IPS-15b (cell line): ENCODE results near the gene YPEL2.
"Not testable (repeated sequence)": the region's sequence is repeated elsewhere in the genome, so short reads cannot be mapped to it uniquely, and the experiment has no call there.

ENCODE experiments used
- H3K27me3 ChIP-seq: one replicate; pipeline ENCODE4 v1.6.1; 2013; ENCODE audit warnings: low read length; ENCODE audit not compliant: control insufficient read depth, insufficient read depth
- H3K36me3 ChIP-seq: one replicate; pipeline ENCODE4 v1.6.1; 2013; ENCODE audit warnings: low read length; ENCODE audit not compliant: control insufficient read depth, insufficient read depth
- H3K4me1 ChIP-seq: one replicate; pipeline ENCODE4 v1.6.1; 2013; ENCODE audit warnings: mild to moderate bottlenecking, low read length; ENCODE audit not compliant: control insufficient read depth, insufficient read depth
- H3K4me3 ChIP-seq: one replicate; pipeline ENCODE4 v1.5.1; 2013; ENCODE audit warnings: low read depth, low read length
- H3K9ac ChIP-seq: one replicate; pipeline ENCODE4 v1.6.1; 2013; ENCODE audit warnings: low read depth, mild to moderate bottlenecking, low read length
- H3K9me3 ChIP-seq: one replicate; pipeline ENCODE4 v1.6.1; 2013; ENCODE audit warnings: mild to moderate bottlenecking, low read length; ENCODE audit not compliant: control insufficient read depth, insufficient read depth

Gene YPEL2

GRCh38 chr17:59331129-59331928 lies at the start of gene YPEL2:
TSS of gene YPEL2 (plus strand) at chr17:59331655. CDS start at chr17:59353410, 21,755 bp downstream.
- Histone ChIP-seq H3K4me3 (peak within 1 kb of the TSS; percentile 63), H3K27me3 (peaks cover 20% of the 10 kb centered on the region), H3K9me3 (no peaks in the 10 kb centered on the region), H3K36me3 (no peaks in the 10 kb centered on the region), H3K9ac (peak within 1 kb of the TSS; percentile 28), H3K4me1 (peaks cover 15% of the 10 kb centered on the region)

DNA sequence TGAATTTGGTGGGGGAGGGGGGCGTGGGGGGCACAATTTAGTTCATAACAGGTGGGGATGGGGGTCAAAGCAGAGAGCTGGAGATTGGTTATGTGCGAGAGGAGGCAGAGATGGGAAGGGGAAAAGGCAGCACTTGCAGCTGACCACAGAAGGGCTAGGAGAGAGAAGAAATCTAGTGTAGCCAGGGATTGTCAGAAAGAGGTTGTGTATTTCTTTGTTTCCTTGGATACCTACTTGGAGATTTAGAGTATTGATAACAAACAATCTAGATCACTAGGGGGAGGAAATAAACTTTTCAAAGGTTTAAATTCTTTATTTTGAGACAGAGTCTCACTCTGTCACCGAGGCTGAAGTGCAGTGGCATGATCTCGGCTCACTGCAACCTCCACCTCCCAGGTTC lies 47.1 kb upstream of the YPEL2 start:
- Histone ChIP-seq H3K4me1 (no peaks in the 10 kb centered on the region), H3K4me3 (no peak overlapping the region), H3K36me3 (no peaks in the 10 kb centered on the region), H3K9ac (no peak overlapping the region), H3K27me3 (no peaks in the 10 kb centered on the region), H3K9me3 (no peaks in the 10 kb centered on the region)

GRCh38 chr17:59287452-59287851 lies 44.0 kb upstream of the YPEL2 start:
- Histone ChIP-seq H3K9me3 (no peaks in the 10 kb centered on the region), H3K36me3 (no peaks in the 10 kb centered on the region), H3K9ac (no peak overlapping the region), H3K4me1 (peaks cover 3% of the 10 kb centered on the region), H3K4me3 (no peak overlapping the region), H3K27me3 (peaks cover 10% of the 10 kb centered on the region)

DNA sequence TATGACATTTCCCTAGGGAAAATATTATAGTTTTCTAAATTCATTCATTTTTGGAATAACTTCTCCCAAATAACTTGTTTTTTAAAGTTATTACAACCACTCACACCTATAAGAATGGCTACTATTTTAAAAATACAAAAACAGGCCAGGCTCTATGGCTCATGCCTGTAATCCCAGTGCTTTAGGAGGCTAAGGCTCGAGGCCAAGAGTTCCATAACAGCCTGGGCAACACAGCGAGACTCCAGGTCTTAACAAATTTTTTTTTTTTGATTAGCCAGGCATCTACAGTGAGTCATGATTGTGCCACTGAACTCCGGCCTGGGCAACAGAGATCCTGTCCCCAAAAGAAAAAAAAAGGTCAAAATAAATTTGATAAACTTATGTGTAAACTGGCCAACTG lies 43.6 kb upstream of the YPEL2 start:
- H3K27me3 ChIP-seq: peaks cover 10% of the 10 kb centered on the region

GRCh38 chr17:59289981-59290301 lies 41.5 kb upstream of the YPEL2 start:
- H3K9ac ChIP-seq: no peak overlapping the region
- H3K36me3 ChIP-seq: no peaks in the 10 kb centered on the region
- peaks cover 3% of the 10 kb centered on the region for H3K4me1 ChIP-seq
- H3K9me3 ChIP-seq: no peaks in the 10 kb centered on the region
- H3K4me3 ChIP-seq: peak overlapping the region; percentile 27
- peaks cover 10% of the 10 kb centered on the region for H3K27me3 ChIP-seq

More for the DNA sequence above, 43.6 kb upstream of the YPEL2 start:
- no peaks in the 10 kb centered on the region for H3K36me3 ChIP-seq
- no peak overlapping the region for H3K4me3 ChIP-seq
- no peaks in the 10 kb centered on the region for H3K9me3 ChIP-seq
- peaks cover 3% of the 10 kb centered on the region for H3K4me1 ChIP-seq
- no peak overlapping the region for H3K9ac ChIP-seq

DNA sequence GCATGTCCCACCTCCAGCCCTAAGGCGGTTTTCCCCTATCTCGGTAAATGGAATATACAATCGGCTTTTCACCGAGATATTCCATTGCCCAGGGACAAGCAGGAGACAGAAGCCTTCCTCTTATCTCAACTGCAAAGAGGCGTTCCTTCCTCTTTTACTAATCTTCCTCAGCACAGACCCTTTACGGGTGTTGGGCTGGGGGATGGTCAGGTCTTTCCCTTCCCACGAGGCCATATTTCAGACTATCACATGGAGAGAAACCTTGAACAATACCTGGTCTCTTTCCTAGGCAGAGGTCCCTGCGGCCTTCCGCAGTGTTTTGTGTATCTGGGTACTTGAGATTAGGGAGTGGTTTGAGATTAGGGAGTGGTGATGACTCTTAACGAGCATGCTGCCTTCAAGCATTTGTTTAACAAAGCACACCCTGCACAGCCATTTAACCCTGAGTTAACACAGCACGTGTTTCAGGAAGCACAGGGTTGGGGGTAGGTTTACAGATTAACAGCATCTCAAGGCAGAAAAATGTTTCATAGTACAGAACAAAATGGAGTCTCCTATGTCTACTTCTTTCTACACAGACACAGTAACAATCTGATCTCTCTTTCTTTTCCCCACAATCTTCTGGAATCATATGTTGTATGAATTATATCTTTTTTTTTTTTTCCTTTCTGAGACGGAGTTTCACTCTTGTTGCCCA lies 41.0 kb upstream of the YPEL2 start:
- Histone ChIP-seq H3K27me3 (peaks cover 10% of the 10 kb centered on the region), H3K4me3 (peak overlapping the region; percentile 27)
- H3K9ac ChIP-seq, H3K36me3 ChIP-seq, H3K9me3 ChIP-seq, H3K4me1 ChIP-seq: not testable (repeated sequence)

DNA sequence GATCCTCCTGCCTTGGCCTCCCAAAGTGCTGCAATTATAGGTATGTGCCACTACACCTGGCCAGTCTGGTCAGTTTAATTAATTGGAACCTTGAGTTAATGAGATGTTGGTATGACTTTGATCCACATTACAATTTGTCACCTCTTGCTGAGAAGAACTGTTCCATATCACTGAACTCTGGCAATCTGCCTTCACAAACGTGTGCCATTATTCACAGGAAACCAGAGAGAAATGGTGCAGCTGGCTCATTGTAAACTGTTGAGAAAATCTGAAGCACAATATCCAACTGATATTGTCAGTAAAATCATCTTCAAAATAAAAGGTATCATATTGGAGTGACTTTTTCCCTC lies 39.3 kb upstream of the YPEL2 start:
- Histone ChIP-seq H3K27me3 (peaks cover 10% of the 10 kb centered on the region), H3K4me1 (peaks cover 3% of the 10 kb centered on the region), H3K9me3 (no peaks in the 10 kb centered on the region), H3K36me3 (no peaks in the 10 kb centered on the region), H3K9ac (no peak overlapping the region), H3K4me3 (no peak overlapping the region)

- Histone ChIP-seq H3K27me3 (peaks cover 10% of the 10 kb centered on the region), H3K4me3 (no peak overlapping the region), H3K4me1 (no peaks in the 10 kb centered on the region), H3K9me3 (no peaks in the 10 kb centered on the region), H3K9ac (no peak overlapping the region), H3K36me3 (no peaks in the 10 kb centered on the region)
Measured at GRCh38 chr17:59296190-59296589, 35.3 kb upstream of the YPEL2 start.

DNA sequence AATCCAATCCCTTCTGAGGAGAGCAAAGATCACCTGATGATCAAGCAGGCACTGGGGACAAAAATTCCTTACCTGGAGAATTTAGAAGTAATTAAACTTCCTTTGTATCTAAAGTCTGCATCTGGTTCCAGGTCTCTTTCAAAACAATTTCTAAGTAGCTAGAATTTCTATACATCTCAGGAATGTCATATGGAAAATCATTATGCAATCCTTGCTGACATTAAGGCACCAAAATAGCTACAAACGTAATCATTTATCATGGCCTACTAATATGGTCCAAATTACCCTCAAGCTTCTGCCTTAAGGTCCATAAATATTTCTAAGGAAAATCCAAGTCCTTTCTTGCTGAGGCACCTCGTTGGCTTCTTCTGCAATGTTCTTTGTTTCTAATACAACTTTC lies 32.9 kb upstream of the YPEL2 start:
- H3K9ac ChIP-seq: no peak overlapping the region
- H3K9me3 ChIP-seq: no peaks in the 10 kb centered on the region
- H3K4me3 ChIP-seq: no peak overlapping the region
- H3K4me1 ChIP-seq: no peaks in the 10 kb centered on the region
- H3K27me3 ChIP-seq: no peaks in the 10 kb centered on the region
- H3K36me3 ChIP-seq: no peaks in the 10 kb centered on the region

GRCh38 chr17:59299400-59300092 lies 31.9 kb upstream of the YPEL2 start:
- no peaks in the 10 kb centered on the region for H3K36me3 ChIP-seq
- H3K4me3 ChIP-seq: no peak overlapping the region
- H3K9me3 ChIP-seq: no peaks in the 10 kb centered on the region
- H3K9ac ChIP-seq: no peak overlapping the region
- H3K27me3 ChIP-seq: no peaks in the 10 kb centered on the region
- no peaks in the 10 kb centered on the region for H3K4me1 ChIP-seq

DNA sequence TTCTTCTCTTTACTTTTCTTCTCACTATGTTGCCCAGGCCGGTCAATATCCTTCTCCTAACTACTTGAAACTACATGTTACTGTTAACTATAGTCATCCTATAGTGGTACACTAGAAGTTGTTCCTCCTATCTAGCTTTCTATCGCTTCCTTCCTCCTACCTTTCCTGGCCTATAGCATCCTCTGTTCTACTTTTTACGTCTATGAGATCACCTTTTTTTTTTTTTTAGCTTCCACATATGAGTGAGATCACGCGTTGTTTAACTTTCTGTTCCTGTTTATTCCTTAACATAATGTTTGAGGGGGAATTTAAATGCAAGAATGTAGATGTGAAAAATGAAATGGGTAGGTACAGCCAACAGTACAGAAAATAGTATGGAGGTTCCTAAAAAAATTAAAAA lies 30.5 kb upstream of the YPEL2 start:
- Histone ChIP-seq H3K36me3 (no peaks in the 10 kb centered on the region), H3K9ac (no peak overlapping the region), H3K27me3 (no peaks in the 10 kb centered on the region), H3K4me3 (no peak overlapping the region), H3K4me1 (no peaks in the 10 kb centered on the region), H3K9me3 (no peaks in the 10 kb centered on the region)

DNA sequence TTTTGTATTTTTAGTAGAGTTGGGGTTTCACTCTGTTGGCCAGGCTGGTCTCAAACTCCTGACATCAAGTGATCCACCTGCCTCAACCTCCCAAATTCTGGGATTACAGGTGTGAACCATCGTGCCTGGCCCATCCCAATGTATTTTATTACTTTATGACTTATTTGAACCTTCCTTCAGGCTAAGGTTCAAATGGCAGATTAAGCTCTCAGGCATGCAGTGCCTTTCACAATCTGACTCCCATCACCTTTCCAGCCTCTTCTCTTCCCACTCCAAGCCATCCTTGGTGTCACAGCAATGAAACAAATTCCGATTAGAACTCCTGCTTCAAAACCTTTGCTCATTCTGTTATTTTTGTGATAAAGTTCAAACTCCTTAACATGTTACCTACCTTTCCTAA lies 26.6 kb upstream of the YPEL2 start:
- Histone ChIP-seq H3K9me3 (no peaks in the 10 kb centered on the region), H3K4me3 (no peak overlapping the region), H3K9ac (no peak overlapping the region), H3K36me3 (no peaks in the 10 kb centered on the region), H3K27me3 (no peaks in the 10 kb centered on the region), H3K4me1 (no peaks in the 10 kb centered on the region)
